NT2/D1 (cell line): ENCODE measurements around the gene MMEL1.

Source experiments
- SUZ12 ChIP-seq: IDR thresholded peaks from 2 replicates; pipeline ENCODE4 v1.6.1; 2011; ENCODE audit not compliant: insufficient read length, insufficient read depth; ENCODE audit errors: extremely low read depth
- YY1 ChIP-seq: IDR thresholded peaks from 2 replicates; pipeline ENCODE4 v1.6.1; 2011; ENCODE audit not compliant: insufficient read length, insufficient read depth

GRCh38 chr1:2603521-2604155, 29.2 kb downstream of the MMEL1 start:
- TF ChIP-seq YY1 (no peak), SUZ12 (no peak)
